Panc1 (cell line): Measurements from ENCODE around the gene ALPP.
"Not testable (repeated sequence)": the region's sequence is repeated elsewhere in the genome, so short reads cannot be mapped to it uniquely, and the experiment has no call there.

ENCODE experiments used
- CTCF ChIP-seq: fragments of 450-650 bp; IDR thresholded peaks from 2 replicates; pipeline ENCODE4 v1.5.1; 2017; ENCODE audit warnings: mild to moderate bottlenecking
- POLR2AphosphoS5 ChIP-seq: IDR thresholded peaks from 2 replicates; pipeline ENCODE4 v1.6.1; 2012; ENCODE audit warnings: mild to moderate bottlenecking, low read depth, low read length, moderate library complexity
- REST ChIP-seq, 2 experiments: IDR thresholded peaks; 2 replicates each; pipeline ENCODE4 v1.6.1; 2011 to 2012; ENCODE audit warnings: low read depth in 2 of 2, control low read depth in 1 of 2, low read length in 1 of 2, mild to moderate bottlenecking in 1 of 2, moderate library complexity in 1 of 2; ENCODE audit not compliant: insufficient read depth in 1 of 2
- SIN3A ChIP-seq: IDR thresholded peaks from 2 replicates; pipeline ENCODE4 v1.6.1; 2012; ENCODE audit warnings: low read depth, mild to moderate bottlenecking, low read length, moderate library complexity, borderline replicate concordance; ENCODE audit not compliant: insufficient read depth
- TCF7L2 ChIP-seq: IDR thresholded peaks from 2 replicates; pipeline ENCODE4 v1.6.1; 2011; ENCODE audit warnings: mild to moderate bottlenecking, low read depth, low read length, inconsistent platforms

GRCh38 chr2:232407428-232408150 is 29.0 kb downstream of the ALPP start:
- TF ChIP-seq CTCF; POLR2AphosphoS5; REST (IDR thresholded peaks at IDR 0.05; ENCODE audit: insufficient read depth in 1 of 2, low read depth in 2 of 2, low read length in 1 of 2); TCF7L2; SIN3A: not testable (repeated sequence)
